ENCODE results near the gene ACR.

ACR gene

GRCh38 chr22:50703726-50704509 is 34.1 kb upstream of the ACR start:
- no peak for DNase-seq

- no peak for DNase-seq
Observed at GRCh38 chr22:50704510-50705218, 33.3 kb upstream of the ACR start.

- peak; percentile 81 for DNase-seq
Observed at GRCh38 chr22:50705219-50705691, 32.7 kb upstream of the ACR start.

GRCh38 chr22:50705851-50706351 is 32.1 kb upstream of the ACR start:
- no peak for DNase-seq

- no peak for DNase-seq
Observed at GRCh38 chr22:50706481-50707125, 31.4 kb upstream of the ACR start.

GRCh38 chr22:50708474-50708873 is 29.5 kb upstream of the ACR start:
- DNase-seq, result no peak

- DNase-seq, result no peak
Observed at GRCh38 chr22:50708996-50709395, 29.0 kb upstream of the ACR start.

- DNase-seq, result no peak
Observed at GRCh38 chr22:50710221-50710620, 27.8 kb upstream of the ACR start.

GRCh38 chr22:50710886-50711285 is 27.1 kb upstream of the ACR start:
- no peak for DNase-seq

- no peak for DNase-seq
Observed at GRCh38 chr22:50711446-50712340, 26.3 kb upstream of the ACR start.

- DNase-seq, result no peak
Observed at GRCh38 chr22:50712341-50713007, 25.5 kb upstream of the ACR start.

GRCh38 chr22:50713008-50713385 is 25.0 kb upstream of the ACR start:
- DNase-seq, result no peak

- DNase-seq, result no peak
Observed at GRCh38 chr22:50713571-50714056, 24.4 kb upstream of the ACR start.

GRCh38 chr22:50714150-50714549 is 23.9 kb upstream of the ACR start:
- no peak for DNase-seq

GRCh38 chr22:50714631-50715179 is 23.3 kb upstream of the ACR start:
- no peak for DNase-seq

GRCh38 chr22:50715250-50715649 is 22.8 kb upstream of the ACR start:
- no peak for DNase-seq

GRCh38 chr22:50715776-50716175 is 22.2 kb upstream of the ACR start:
- no peak for DNase-seq

- DNase-seq, result no peak
Observed at GRCh38 chr22:50716290-50717024, 21.5 kb upstream of the ACR start.

- DNase-seq, result no peak
Observed at GRCh38 chr22:50717709-50718351, 20.2 kb upstream of the ACR start.

- no peak for DNase-seq
Observed at GRCh38 chr22:50718352-50718709, 19.7 kb upstream of the ACR start.

Data from NCI-H2227 treated with DMSO at 0.1 percent for 48 hours (cell line).